Fibroblast of lung (primary cell): ENCODE data around the gene SBNO1. TPM values are rescaled to one million over a fixed set of nuclear protein-coding genes. Genes with fewer than 3 reads are reported as not detected.

Experiments
- DNase-seq, 2 donors: peaks; one replicate each; pipeline versions ENCODE4 v3.0.0 to v3.0.0-alpha.2; 2010; ENCODE audit warnings: low read depth in 2 of 2
- H2AFZ ChIP-seq: 2 replicates; pipeline ENCODE4 v1.5.1; 2012; ENCODE audit warnings: low read length, control low read depth, inconsistent platforms
- H3K27ac ChIP-seq: 2 replicates; pipeline ENCODE4 v1.5.1; 2011; ENCODE audit warnings: low read length, control low read depth; ENCODE audit not compliant: insufficient read depth
- H3K27me3 ChIP-seq: 2 replicates; pipeline ENCODE4 v1.5.1; 2011; ENCODE audit warnings: mild to moderate bottlenecking, low read length; ENCODE audit not compliant: control insufficient read depth, insufficient read depth
- H3K36me3 ChIP-seq: 2 replicates; pipeline ENCODE4 v1.5.1; 2011; ENCODE audit warnings: low read length; ENCODE audit not compliant: control insufficient read depth, insufficient read depth
- H3K4me1 ChIP-seq: 2 replicates; pipeline ENCODE4 v1.5.1; 2011; ENCODE audit warnings: low read length; ENCODE audit not compliant: control insufficient read depth, insufficient read depth; ENCODE audit errors: extremely low read depth
- H3K4me2 ChIP-seq: 2 replicates; pipeline ENCODE4 v1.5.1; 2011; ENCODE audit warnings: low read length, control low read depth; ENCODE audit not compliant: insufficient read depth; ENCODE audit errors: extremely low read depth
- H3K4me3 ChIP-seq, 4 experiments: fragments of 200-600 bp in 1 of 4; sonication (generic) in 1 of 4; replicated peaks in 1 of 4; 2 replicates each; pipeline ENCODE4 v1.5.1; 2011 to 2016; ENCODE audit warnings: low read length in 4 of 4, low read depth in 3 of 4, mild to moderate bottlenecking in 3 of 4, control low read depth in 2 of 4, inconsistent platforms in 1 of 4, mixed read lengths in 1 of 4; ENCODE audit not compliant: insufficient read depth in 1 of 4; ENCODE audit errors: control extremely low read depth in 1 of 4
- H3K79me2 ChIP-seq: 2 replicates; pipeline ENCODE4 v1.5.1; 2012; ENCODE audit warnings: mild to moderate bottlenecking, low read length, inconsistent platforms; ENCODE audit not compliant: control insufficient read depth, insufficient read depth
- H3K9ac ChIP-seq: 2 replicates; pipeline ENCODE4 v1.5.1; 2011; ENCODE audit warnings: mild to moderate bottlenecking, low read length, control low read depth; ENCODE audit not compliant: insufficient read depth
- H3K9me3 ChIP-seq: 2 replicates; pipeline ENCODE4 v1.5.1; 2012; ENCODE audit warnings: low read depth, low read length; ENCODE audit not compliant: control insufficient read depth, insufficient read depth
- H4K20me1 ChIP-seq: 2 replicates; pipeline ENCODE4 v1.5.1; 2011; ENCODE audit warnings: low read length; ENCODE audit not compliant: control insufficient read depth, insufficient read depth; ENCODE audit errors: extremely low read depth
- CTCF ChIP-seq, 2 donors: IDR thresholded peaks in 1 of 2; conservative IDR thresholded peaks in 1 of 2; 1 replicate in 1 of 2; 2 replicates in 1 of 2; pipeline ENCODE4 v1.5.1; 2011 to 2012; ENCODE audit warnings: low read length in 2 of 2, control low read depth in 1 of 2, inconsistent platforms in 1 of 2, low read depth in 1 of 2, mild to moderate bottlenecking in 1 of 2
- EZH2 ChIP-seq: IDR thresholded peaks from 2 replicates; pipeline ENCODE4 v1.5.1; 2012; ENCODE audit warnings: low read length, control low read depth, mild to moderate bottlenecking; ENCODE audit errors: missing control alignments
- polyA plus RNA-seq, 2 donors: library from polyadenylated mRNA; depleted of rRNA in 1 of 2; stranded (reverse) in 1 of 2; unstranded in 1 of 2; fragments of >200 nt; gene quantifications; 2 replicates each; pipeline ENCODE4 v1.2.1, GENCODE V29; 2011 to 2012; ENCODE audit warnings: missing spikeins in 1 of 2
- total RNA-seq: library from RNA; depleted of rRNA; stranded (reverse); fragments of >200 nt; gene quantifications from 2 replicates; pipeline ENCODE4 v1.2.1, GENCODE V29; 2014

Gene SBNO1
- total and polyA plus RNA-seq, 2 donors (not counting 1 experiment from before 2014, with no cell fraction given): 15.6 to 20.8 TPM

DNA sequence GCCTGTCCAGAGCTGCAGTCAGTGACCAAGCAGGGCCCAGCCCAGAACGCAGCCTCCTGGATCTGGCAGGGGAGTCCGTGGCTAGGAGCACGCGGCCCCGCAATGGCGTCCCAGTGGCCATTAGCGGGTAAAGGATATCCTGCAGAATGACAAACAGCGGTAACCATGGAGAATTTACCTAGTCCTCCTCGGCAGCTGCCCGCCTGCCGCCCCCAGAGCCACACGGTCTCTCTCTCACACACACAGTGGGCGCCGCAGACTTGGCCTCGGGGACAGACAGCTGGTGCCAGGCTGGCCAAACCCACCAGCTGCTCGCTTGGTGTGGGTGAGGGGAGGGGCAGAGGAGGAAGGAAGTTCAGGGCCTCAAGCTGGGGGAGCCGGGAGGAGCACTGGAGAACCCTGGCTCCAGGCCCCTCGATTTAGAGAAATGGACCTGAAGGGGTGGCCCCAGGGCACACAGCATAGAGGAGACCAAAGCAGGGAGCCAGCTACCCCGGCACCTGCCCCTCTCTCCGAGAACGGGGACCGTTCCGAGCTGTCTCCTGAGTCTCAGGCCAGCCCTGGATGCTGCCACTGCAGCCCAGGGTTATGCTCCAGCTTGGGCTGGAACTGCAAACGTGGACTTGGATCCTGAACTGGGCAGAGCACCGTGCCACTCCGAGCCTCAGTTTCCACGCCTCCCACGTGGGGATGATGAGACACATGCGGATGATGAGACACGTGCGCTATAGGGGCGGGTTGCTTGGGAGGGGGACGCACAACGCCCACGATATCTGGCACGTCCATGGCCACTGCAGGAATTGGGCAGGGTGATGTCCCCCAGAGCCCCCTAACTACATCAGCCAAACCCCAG, 96.4 kb downstream of the SBNO1 start:
- TF ChIP-seq CTCF (conservative IDR thresholded peaks at IDR 0.05 in 1 of 2, IDR thresholded peaks at IDR 0.05 in 1 of 2; ENCODE audit: low read depth in 1 of 2, low read length in 2 of 2) (no peak), EZH2 (no peak)
- H3K79me2 ChIP-seq: peaks cover 58% of the 10 kb centered on the region
- no peaks in the 10 kb centered on the region for H3K27me3 ChIP-seq
- H3K27ac ChIP-seq: no peak overlapping the region
- no peak overlapping the region for H3K4me3 ChIP-seq
- no peak overlapping the region for H3K4me2 ChIP-seq
- peaks cover 25% of the 10 kb centered on the region for H3K36me3 ChIP-seq
- peaks cover 9% of the 10 kb centered on the region for H3K4me1 ChIP-seq
- no peak overlapping the region for H2AFZ ChIP-seq
- no peaks in the 10 kb centered on the region for H4K20me1 ChIP-seq
- no peak overlapping the region for H3K9ac ChIP-seq
- peak in 1 of 2 donors; percentile 30 for DNase-seq
- H3K9me3 ChIP-seq: no peaks in the 10 kb centered on the region

GRCh38 chr12:123267335-123267920, 97.2 kb downstream of the SBNO1 start:
- Histone ChIP-seq H3K36me3 (peaks cover 26% of the 10 kb centered on the region), H3K4me1 (peaks cover 9% of the 10 kb centered on the region), H3K27me3 (no peaks in the 10 kb centered on the region), H4K20me1 (no peaks in the 10 kb centered on the region), H3K9me3 (no peaks in the 10 kb centered on the region), H3K79me2 (peaks cover 59% of the 10 kb centered on the region), H3K4me3 (no peak overlapping the region), H3K9ac (no peak overlapping the region), H3K4me2 (no peak overlapping the region), H2AFZ (no peak overlapping the region), H3K27ac (no peak overlapping the region)
- no peak for TF ChIP-seq CTCF (conservative IDR thresholded peaks at IDR 0.05 in 1 of 2, IDR thresholded peaks at IDR 0.05 in 1 of 2; ENCODE audit: low read depth in 1 of 2, low read length in 2 of 2)
- no peak for TF ChIP-seq EZH2
- no peak for DNase-seq

DNA sequence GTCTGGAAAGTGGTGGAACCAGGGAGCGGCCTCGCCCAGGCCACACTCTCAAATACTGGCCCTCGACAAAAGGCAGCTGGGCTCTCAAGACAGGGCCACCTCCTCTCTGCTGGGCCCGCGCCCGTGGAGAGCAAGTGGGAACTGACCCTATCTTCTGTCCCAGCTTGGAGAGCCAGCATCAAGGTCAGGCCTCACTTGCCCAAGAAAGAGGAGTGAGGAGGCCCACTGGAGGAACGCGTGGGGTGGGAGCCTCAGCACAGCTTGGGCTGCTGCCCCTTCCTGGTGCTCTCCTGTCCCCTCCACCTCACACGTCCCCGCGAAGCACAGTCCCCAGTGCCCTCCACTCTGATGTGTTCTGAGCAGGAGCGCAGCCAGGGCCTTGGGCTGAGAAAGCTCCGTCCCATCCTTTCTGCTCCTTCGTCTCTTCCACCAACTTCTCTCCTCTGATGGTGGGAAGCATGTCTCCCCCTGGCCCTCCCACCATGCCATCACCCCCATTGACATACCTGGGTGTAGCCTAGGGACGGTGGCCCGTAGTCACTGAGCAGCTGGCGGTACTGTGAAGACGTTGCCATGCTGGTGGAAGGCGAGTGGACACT, 97.9 kb downstream of the SBNO1 start:
- no peak for DNase-seq
- no peak overlapping the region for H3K9ac ChIP-seq
- no peaks in the 10 kb centered on the region for H4K20me1 ChIP-seq
- no peak overlapping the region for H3K4me2 ChIP-seq
- no peaks in the 10 kb centered on the region for H3K9me3 ChIP-seq
- no peak for TF ChIP-seq EZH2
- TF ChIP-seq CTCF (conservative IDR thresholded peaks at IDR 0.05 in 1 of 2, IDR thresholded peaks at IDR 0.05 in 1 of 2; ENCODE audit: low read depth in 1 of 2, low read length in 2 of 2): no peak
- H3K4me3 ChIP-seq: no peak overlapping the region
- H3K36me3 ChIP-seq: peaks cover 27% of the 10 kb centered on the region
- peaks cover 9% of the 10 kb centered on the region for H3K4me1 ChIP-seq
- H3K27me3 ChIP-seq: no peaks in the 10 kb centered on the region
- no peak overlapping the region for H3K27ac ChIP-seq
- H2AFZ ChIP-seq: no peak overlapping the region
- peaks cover 55% of the 10 kb centered on the region for H3K79me2 ChIP-seq
